HG03025 (cell line): Measurements from ENCODE around the gene ANKRD23.

Experiments
- ATAC-seq: cut with Tn5 transposase; IDR thresholded peaks from one replicate; pipeline ENCODE4 v1.9.1; 2021; ENCODE audit warnings: mild to moderate bottlenecking, moderate library complexity; ENCODE audit not compliant: unreplicated experiment, low FRiP score

Gene ANKRD23

GRCh38 chr2:96839875-96840850 lies 3.7 kb downstream of the ANKRD23 start:
- ATAC-seq, result peak; percentile 4

- ATAC-seq, result peak; percentile 52
Measured at GRCh38 chr2:96839293-96839874, 4.4 kb downstream of the ANKRD23 start.

- ATAC-seq, result peak; percentile 7
Measured at GRCh38 chr2:96838345-96839292, 5.2 kb downstream of the ANKRD23 start.

GRCh38 chr2:96837575-96837974 lies 6.2 kb downstream of the ANKRD23 start:
- no peak for ATAC-seq

GRCh38 chr2:96835830-96836229 lies 8.0 kb downstream of the ANKRD23 start:
- no peak for ATAC-seq

GRCh38 chr2:96832754-96833507 lies 10.9 kb downstream of the ANKRD23 start:
- no peak for ATAC-seq

- ATAC-seq, result no peak
Measured at GRCh38 chr2:96832408-96832753, 11.4 kb downstream of the ANKRD23 start.

GRCh38 chr2:96831679-96832078 lies 12.1 kb downstream of the ANKRD23 start:
- no peak for ATAC-seq

- ATAC-seq, result no peak
Measured at GRCh38 chr2:96830044-96830562, 13.7 kb downstream of the ANKRD23 start.

GRCh38 chr2:96828874-96829273 lies 14.9 kb downstream of the ANKRD23 start:
- ATAC-seq, result no peak

- ATAC-seq, result no peak
Measured at GRCh38 chr2:96828436-96828835, 15.4 kb downstream of the ANKRD23 start.

GRCh38 chr2:96826546-96827278 lies 17.1 kb downstream of the ANKRD23 start:
- ATAC-seq, result no peak

- no peak for ATAC-seq
Measured at GRCh38 chr2:96825057-96825456, 18.8 kb downstream of the ANKRD23 start.

- ATAC-seq, result no peak
Measured at GRCh38 chr2:96824079-96824870, 19.5 kb downstream of the ANKRD23 start.

GRCh38 chr2:96823198-96823597 lies 20.6 kb downstream of the ANKRD23 start:
- ATAC-seq, result no peak

- ATAC-seq, result no peak
Measured at GRCh38 chr2:96822786-96823185, 21.0 kb downstream of the ANKRD23 start.

GRCh38 chr2:96821113-96821675 lies 22.6 kb downstream of the ANKRD23 start:
- ATAC-seq, result no peak

- ATAC-seq, result no peak
Measured at GRCh38 chr2:96819876-96820511, 23.8 kb downstream of the ANKRD23 start.
